ENCODE data around the gene ONECUT3.
"Not testable (repeated sequence)": the region's sequence is repeated elsewhere in the genome, so short reads cannot be mapped to it uniquely, and the experiment has no call there.

Gene ONECUT3

DNA sequence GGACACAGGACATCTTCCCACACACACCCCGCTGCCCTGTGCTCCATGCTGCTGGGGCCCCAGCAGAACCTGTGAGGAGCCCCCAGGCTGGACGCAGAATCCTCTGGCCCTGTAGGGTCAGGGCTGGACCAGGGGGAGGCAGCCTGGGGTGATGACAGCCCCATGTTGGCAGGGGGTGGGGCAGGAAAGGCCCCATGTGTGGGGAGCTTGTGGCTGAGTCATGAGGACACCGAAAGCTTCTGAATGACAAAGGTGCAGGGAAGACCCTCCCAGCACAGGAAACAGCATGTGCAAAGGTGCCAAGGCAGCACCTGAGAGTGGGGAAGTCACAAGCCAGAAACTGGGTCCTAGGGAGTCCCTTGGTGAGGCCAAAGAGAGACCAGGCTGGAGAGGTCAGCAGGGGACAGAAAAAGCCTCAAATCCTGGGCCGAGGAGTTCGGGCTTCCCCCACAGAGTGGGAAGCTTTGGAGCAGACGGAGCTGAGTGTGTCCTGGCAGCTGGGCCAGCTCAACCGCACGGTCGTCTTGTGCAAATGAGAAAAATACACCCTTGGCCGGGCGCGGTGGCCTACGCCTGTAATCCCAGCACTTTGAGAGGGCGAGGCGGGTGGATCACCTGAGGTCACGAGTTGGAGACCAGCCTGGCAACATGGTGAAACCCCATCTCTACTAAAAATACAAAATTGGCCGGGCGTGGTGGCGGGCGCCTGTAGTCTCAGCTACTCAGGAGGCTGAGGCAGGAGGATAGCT lies 41.3 kb downstream of the ONECUT3 start:
- H3K27ac ChIP-seq = no peak overlapping the region
- TF ChIP-seq, protein P1, sequence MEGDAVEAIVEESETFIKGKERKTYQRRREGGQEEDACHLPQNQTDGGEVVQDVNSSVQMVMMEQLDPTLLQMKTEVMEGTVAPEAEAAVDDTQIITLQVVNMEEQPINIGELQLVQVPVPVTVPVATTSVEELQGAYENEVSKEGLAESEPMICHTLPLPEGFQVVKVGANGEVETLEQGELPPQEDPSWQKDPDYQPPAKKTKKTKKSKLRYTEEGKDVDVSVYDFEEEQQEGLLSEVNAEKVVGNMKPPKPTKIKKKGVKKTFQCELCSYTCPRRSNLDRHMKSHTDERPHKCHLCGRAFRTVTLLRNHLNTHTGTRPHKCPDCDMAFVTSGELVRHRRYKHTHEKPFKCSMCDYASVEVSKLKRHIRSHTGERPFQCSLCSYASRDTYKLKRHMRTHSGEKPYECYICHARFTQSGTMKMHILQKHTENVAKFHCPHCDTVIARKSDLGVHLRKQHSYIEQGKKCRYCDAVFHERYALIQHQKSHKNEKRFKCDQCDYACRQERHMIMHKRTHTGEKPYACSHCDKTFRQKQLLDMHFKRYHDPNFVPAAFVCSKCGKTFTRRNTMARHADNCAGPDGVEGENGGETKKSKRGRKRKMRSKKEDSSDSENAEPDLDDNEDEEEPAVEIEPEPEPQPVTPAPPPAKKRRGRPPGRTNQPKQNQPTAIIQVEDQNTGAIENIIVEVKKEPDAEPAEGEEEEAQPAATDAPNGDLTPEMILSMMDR (conservative IDR thresholded peaks at IDR 0.05) = no peak

DNA sequence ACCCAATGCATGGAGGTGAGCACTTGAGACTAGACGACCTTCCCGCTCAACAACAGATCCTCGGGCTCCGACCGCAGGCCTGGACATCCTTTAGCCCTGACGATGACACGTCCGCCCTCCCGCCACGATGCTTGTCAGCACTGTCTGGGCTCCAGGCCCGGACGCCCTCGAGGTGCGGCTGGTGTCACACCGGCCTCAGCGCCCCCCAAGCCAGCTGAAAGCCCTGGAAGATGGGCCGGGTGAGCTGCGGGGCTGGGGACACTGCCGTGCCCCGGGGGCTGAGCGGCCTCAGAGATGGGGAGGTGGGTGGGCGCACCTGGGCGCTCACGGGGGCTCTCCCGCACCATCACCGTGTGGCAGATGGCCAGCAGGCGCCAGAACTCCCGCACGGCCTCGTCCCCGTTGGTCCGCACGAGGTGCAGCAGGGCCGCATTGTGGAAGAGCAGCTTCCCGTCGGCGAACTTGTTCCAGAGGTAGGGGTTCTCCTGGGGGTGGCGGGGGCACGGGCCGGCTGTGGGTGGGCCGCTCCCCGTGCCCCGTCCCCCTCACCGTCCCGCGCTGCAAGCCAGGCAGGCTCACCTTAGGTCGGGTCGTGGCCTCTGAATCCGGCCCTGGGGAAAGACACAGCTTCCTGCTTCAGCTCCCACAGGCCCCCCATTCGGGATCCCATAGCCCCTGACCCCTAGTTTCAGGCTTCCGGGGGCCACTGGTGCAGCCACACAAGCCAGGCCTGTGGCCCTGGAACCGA lies 43.3 kb downstream of the ONECUT3 start:
- no peak overlapping the region for H3K27ac ChIP-seq
- TF ChIP-seq, protein P1 (conservative IDR thresholded peaks at IDR 0.05) = no peak

DNA sequence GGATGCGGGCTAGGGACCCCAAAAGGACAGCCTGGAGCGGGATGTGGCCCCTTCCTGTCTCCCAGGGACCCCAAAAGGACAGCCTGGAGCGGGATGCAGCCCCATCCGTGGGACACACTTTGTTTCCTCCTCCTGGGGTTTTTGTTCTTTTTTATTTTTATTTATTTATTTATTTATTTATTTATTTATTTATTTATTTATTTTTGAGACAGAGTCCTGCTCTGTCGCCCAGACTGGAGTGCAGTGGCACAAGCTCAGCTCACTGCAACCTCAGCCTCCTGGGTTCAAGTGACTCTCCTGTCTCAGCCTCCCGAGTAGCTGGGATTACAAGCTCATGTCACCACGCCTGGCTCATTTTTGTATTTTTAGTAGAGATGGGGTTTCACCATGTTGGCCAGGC lies 44.0 kb downstream of the ONECUT3 start:
- H3K27ac ChIP-seq = not testable (repeated sequence)

DNA sequence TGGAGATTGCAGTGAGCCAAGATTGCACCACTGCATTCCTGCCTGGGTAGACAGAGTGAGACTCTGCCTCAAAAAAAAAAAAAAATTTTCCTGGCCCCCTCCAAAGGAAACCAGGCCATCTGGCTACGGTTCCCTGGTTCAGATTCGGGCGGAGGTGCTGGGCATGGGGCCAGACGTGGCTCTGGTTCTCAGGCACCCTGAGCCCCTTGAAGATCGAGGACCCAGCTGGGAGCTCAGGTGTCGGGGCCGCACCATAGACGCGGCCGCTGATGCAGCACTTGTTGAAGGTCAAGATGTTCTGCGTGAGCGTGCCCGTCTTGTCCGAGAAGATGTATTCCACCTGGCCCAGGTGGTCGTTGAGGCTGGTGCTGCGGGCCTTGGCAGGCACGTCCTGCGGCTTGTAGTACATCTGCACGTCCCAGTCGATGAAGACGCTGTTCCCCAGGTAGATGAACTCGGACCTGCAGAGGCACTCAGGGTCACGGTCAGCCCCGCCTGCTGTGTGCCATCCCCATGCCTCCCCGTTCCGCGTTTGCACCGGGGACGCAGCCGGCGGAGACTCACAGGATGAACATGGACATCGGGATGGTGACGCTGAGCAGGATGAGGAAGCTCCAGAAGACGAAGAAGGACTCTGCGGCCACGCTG lies 46.5 kb downstream of the ONECUT3 start:
- H3K27ac ChIP-seq = no peak overlapping the region
- TF ChIP-seq, protein P1 (conservative IDR thresholded peaks at IDR 0.05) = no peak

DNA sequence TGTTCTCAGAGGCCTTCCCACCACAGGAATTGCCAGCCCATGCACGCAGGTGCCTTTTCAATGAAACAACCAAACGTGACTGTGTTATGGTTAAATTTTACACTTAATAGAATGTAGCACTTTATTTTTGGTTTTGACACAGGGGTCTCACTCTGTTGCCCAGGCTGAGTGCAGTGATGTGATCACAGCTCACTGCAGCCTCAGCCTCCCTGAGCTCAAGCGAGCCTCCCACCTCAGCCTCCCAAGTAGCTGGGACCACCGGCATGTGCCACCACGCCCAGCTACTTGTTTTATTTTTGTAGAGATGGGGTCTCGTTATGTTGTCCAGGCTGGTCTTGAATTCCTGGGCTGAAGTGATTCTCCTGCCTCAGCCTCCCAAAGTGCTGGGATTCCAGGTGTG lies 51.6 kb downstream of the ONECUT3 start:
- no peak overlapping the region for H3K27ac ChIP-seq

DNA sequence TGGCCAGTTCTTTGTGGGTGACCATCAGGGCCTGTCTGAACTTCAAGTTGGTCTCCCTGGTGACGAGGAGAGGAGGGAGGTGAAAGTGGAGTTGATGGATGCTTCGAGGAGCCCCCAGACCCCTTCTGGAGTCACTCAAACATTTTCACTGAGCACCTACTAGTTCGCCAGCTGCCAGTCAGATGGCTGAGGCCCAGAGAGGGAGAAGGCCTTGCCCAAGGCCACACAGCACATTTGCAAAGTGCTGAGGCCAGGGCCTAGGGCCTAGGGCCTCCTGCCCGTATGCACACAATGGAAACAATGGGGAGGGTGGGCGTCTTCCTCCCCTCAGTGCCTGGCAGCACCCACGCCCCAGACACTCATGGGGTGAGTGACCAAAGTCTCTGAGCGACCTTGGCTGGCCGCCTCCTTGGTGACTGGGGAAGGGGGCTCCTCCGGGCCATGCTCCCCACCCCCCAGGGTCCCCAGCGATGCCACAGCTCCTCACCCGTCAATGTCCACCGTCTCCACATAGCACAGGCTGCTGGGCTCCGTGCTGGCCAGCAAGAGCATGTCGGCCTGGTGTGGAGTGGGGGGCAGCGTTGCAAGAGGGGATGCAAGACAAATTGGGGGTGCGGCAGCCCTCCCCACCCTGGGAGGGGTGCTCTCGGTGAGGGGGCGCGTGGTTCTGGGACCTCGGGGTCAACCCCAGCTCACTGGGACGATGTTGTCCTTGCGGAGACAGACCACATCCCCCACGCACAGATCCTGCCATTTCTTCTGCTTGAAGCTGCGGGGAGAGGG lies 52.3 kb downstream of the ONECUT3 start:
- H3K27ac ChIP-seq = no peak overlapping the region
- TF ChIP-seq, protein P1 (conservative IDR thresholded peaks at IDR 0.05) = no peak

More for the DNA sequence above, 51.6 kb downstream of the ONECUT3 start:
- TF ChIP-seq, protein P1 (conservative IDR thresholded peaks at IDR 0.05) = no peak

DNA sequence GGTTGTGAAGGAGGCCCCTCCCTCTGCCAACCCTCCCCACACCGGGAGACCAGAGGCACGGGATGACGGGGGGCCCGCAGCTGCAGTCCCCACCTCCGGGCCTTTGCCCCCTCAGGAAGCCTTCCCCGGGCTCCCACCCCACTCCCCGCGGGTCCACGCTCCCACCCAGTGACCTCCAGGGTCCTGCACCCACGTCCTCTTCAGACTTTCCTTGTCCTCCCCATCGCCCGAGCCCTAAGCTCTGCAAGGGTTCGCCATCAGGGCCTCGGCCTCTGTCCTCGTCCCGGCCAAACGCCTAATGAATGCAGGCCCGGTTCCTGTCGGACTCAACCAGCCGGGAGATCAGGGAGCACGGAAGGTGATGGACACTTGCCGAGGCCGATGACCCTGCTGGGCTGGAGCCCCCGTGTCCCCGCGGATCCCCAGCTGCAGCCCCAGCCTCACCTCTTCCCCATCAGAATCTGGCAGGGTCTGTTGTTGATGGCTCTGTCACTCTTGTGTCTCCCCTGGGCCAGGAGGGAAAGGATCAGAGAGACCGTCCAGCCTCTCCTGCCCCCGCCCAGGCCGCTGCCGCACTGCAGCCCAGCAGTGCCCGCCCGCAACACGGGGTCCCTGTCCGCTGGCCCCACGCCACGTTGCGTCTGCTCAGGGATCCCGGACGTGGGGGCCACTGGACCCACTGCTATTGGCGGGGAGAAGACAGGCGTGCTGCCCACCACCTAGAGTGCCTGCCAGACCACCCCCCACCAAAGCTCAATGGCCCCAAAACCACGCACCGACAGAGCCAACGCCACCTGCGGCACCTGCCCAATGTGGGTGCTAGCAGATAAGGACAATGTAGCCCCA lies 53.1 kb downstream of the ONECUT3 start:
- TF ChIP-seq, protein P1 (conservative IDR thresholded peaks at IDR 0.05) = no peak

More for the DNA sequence above, 53.1 kb downstream of the ONECUT3 start:
- no peak overlapping the region for H3K27ac ChIP-seq
